ENCODE results near the gene CDK3.
"Not testable (repeated sequence)": the region's sequence is repeated elsewhere in the genome, so short reads cannot be mapped to it uniquely, and the experiment has no call there.

CDK3 gene

GRCh38 chr17:76036497-76037261 is 36.0 kb downstream of the CDK3 start:
- no peak for DNase-seq (ENCODE audit: extremely low read depth in 1 of 2, low read depth in 1 of 2)

- no peak for DNase-seq (ENCODE audit: extremely low read depth in 1 of 2, low read depth in 1 of 2)
These were observed 37.4 kb downstream of the CDK3 start for GRCh38 chr17:76038050-76038449.

- no peak for DNase-seq (ENCODE audit: extremely low read depth in 1 of 2, low read depth in 1 of 2)
These were observed 38.5 kb downstream of the CDK3 start for GRCh38 chr17:76039121-76039520.

- DNase-seq (ENCODE audit: extremely low read depth in 1 of 2, low read depth in 1 of 2): no peak
These were observed 39.7 kb downstream of the CDK3 start for GRCh38 chr17:76040376-76040775.

GRCh38 chr17:76042868-76043267 is 42.2 kb downstream of the CDK3 start:
- not testable (repeated sequence) for DNase-seq (ENCODE audit: extremely low read depth in 1 of 2, low read depth in 1 of 2)

GRCh38 chr17:76044475-76045007 is 43.9 kb downstream of the CDK3 start:
- not testable (repeated sequence) for DNase-seq (ENCODE audit: extremely low read depth in 1 of 2, low read depth in 1 of 2)

- no peak for DNase-seq (ENCODE audit: extremely low read depth in 1 of 2, low read depth in 1 of 2)
These were observed 45.4 kb downstream of the CDK3 start for GRCh38 chr17:76046064-76046463.

GRCh38 chr17:76048025-76048605 is 47.5 kb downstream of the CDK3 start:
- DNase-seq (ENCODE audit: extremely low read depth in 1 of 2, low read depth in 1 of 2): no peak

- DNase-seq (ENCODE audit: extremely low read depth in 1 of 2, low read depth in 1 of 2): no peak
These were observed 48.1 kb downstream of the CDK3 start for GRCh38 chr17:76048711-76049110.

GRCh38 chr17:76049239-76049638 is 48.6 kb downstream of the CDK3 start:
- DNase-seq (ENCODE audit: extremely low read depth in 1 of 2, low read depth in 1 of 2): no peak

- no peak for DNase-seq (ENCODE audit: extremely low read depth in 1 of 2, low read depth in 1 of 2)
These were observed 49.3 kb downstream of the CDK3 start for GRCh38 chr17:76049836-76050537.

- DNase-seq (ENCODE audit: extremely low read depth in 1 of 2, low read depth in 1 of 2): no peak
These were observed 50.1 kb downstream of the CDK3 start for GRCh38 chr17:76050538-76051467.

- no peak for DNase-seq (ENCODE audit: extremely low read depth in 1 of 2, low read depth in 1 of 2)
These were observed 50.9 kb downstream of the CDK3 start for GRCh38 chr17:76051561-76051960.

- DNase-seq (ENCODE audit: extremely low read depth in 1 of 2, low read depth in 1 of 2): no peak
These were observed 52.8 kb downstream of the CDK3 start for GRCh38 chr17:76053246-76054111.

GRCh38 chr17:76054112-76054476 is 53.4 kb downstream of the CDK3 start:
- DNase-seq (ENCODE audit: extremely low read depth in 1 of 2, low read depth in 1 of 2): no peak

Data from activated CD8-positive, alpha-beta memory T cell treated with anti-CD3 and anti-CD28 coated beads for 1 hour (primary cell).